Subcutaneous abdominal adipose tissue (tissue), 5 donors: Measurements from ENCODE around the gene MAP4K2.

Experiments
- H3K27ac ChIP-seq: one replicate; pipeline ENCODE4 v1.7.0; 2013; ENCODE audit warnings: low read depth, mild to moderate bottlenecking, inconsistent platforms, low read length, moderate library complexity
- H3K27me3 ChIP-seq, 5 donors: one replicate each; pipeline ENCODE4 v1.7.0; 2013; ENCODE audit warnings: low read length in 5 of 5, inconsistent platforms in 1 of 5; ENCODE audit not compliant: control insufficient read depth in 5 of 5, insufficient read depth in 4 of 5
- H3K36me3 ChIP-seq, 5 donors: one replicate each; pipeline ENCODE4 v1.7.0; 2013; ENCODE audit warnings: low read length in 5 of 5; ENCODE audit not compliant: control insufficient read depth in 5 of 5, insufficient read depth in 5 of 5
- H3K4me1 ChIP-seq, 5 donors: one replicate each; pipeline ENCODE4 v1.7.0; 2013; ENCODE audit warnings: low read length in 5 of 5, mild to moderate bottlenecking in 3 of 5, moderate library complexity in 1 of 5; ENCODE audit not compliant: control insufficient read depth in 5 of 5, insufficient read depth in 5 of 5
- H3K4me3 ChIP-seq, 5 donors: one replicate each; pipeline ENCODE4 v1.7.0; 2013; ENCODE audit warnings: low read length in 5 of 5, low read depth in 1 of 5
- H3K9ac ChIP-seq, 5 donors: one replicate each; pipeline ENCODE4 v1.7.0; 2013; ENCODE audit warnings: low read length in 5 of 5, mild to moderate bottlenecking in 4 of 5, moderate library complexity in 3 of 5
- H3K9me3 ChIP-seq, 5 donors: one replicate each; pipeline ENCODE4 v1.7.0; 2013; ENCODE audit warnings: low read length in 5 of 5; ENCODE audit not compliant: control insufficient read depth in 5 of 5
- donor health status: healthy.
- donor health status: healthy.
- donor health status: healthy.
- donor health status: healthy.
- donor health status: healthy.

The MAP4K2 gene

DNA sequence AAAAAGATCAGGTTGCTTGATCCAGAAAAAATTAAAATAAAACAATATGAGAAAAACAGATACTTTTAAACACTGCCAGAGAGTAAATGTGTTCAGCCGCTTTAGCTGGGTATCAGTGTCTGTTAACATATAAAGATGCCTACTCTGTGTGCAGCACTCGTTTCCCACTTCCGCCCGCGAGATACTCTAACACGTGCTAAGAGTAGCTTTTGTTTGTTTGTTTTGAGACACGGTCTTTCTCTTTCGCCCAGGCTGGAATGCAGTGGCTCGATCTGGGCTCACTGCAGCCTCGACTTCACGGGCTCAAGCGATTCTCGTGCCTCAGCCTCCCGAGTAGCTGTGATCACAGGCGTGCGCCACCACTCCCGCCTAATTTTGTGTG is 7.9 kb upstream of the MAP4K2 start:
- H3K9me3 ChIP-seq: no peaks in the 10 kb centered on the region
- peaks cover 0 to 21% (median 12%) of the 10 kb centered on the region in 5 donors for H3K36me3 ChIP-seq
- H3K27ac ChIP-seq: no peak overlapping the region
- no peaks in the 10 kb centered on the region for H3K27me3 ChIP-seq
- peak overlapping the region; percentile 66 to 83 (median 78) for H3K4me3 ChIP-seq
- peaks cover 1 to 20% (median 15%) of the 10 kb centered on the region in 5 donors for H3K4me1 ChIP-seq
- H3K9ac ChIP-seq: peak overlapping the region in 2 of 5 donors; percentile 47 to 73

GRCh38 chr11:64810271-64810890 is 7.4 kb upstream of the MAP4K2 start, which contains the start of gene MEN1:
MEN1 (minus strand) TSS chr11:64810551; CDS start chr11:64810109, 442 bp downstream.
- H3K4me1 ChIP-seq: peaks cover 1 to 20% (median 15%) of the 10 kb centered on the region in 5 donors
- peak within 1 kb of the TSS; percentile 66 to 83 (median 78) for H3K4me3 ChIP-seq
- no peaks in the 10 kb centered on the region for H3K27me3 ChIP-seq
- H3K9me3 ChIP-seq: no peaks in the 10 kb centered on the region
- H3K9ac ChIP-seq: peak within 1 kb of the TSS in 4 of 5 donors; percentile 76 to 84 (median 80)
- peaks cover 0 to 26% (median 17%) of the 10 kb centered on the region in 5 donors for H3K36me3 ChIP-seq
- peak within 1 kb of the TSS; percentile 37 for H3K27ac ChIP-seq

- H3K4me3 ChIP-seq: peak overlapping the region; percentile 44 to 83 (median 78)
- no peaks in the 10 kb centered on the region for H3K9me3 ChIP-seq
- peaks cover 0 to 32% (median 21%) of the 10 kb centered on the region in 5 donors for H3K36me3 ChIP-seq
- H3K9ac ChIP-seq: peak overlapping the region in 4 of 5 donors; percentile 76 to 84 (median 80)
- no peak overlapping the region for H3K27ac ChIP-seq
- no peaks in the 10 kb centered on the region for H3K27me3 ChIP-seq
- H3K4me1 ChIP-seq: peaks cover 1 to 20% (median 15%) of the 10 kb centered on the region in 5 donors
These were observed 6.8 kb upstream of the MAP4K2 start for GRCh38 chr11:64809781-64810241.

GRCh38 chr11:64805481-64805880 is 2.5 kb upstream of the MAP4K2 start:
- no peak overlapping the region for H3K27ac ChIP-seq
- H3K4me3 ChIP-seq: no peak overlapping the region
- peaks cover 0 to 35% (median 23%) of the 10 kb centered on the region in 5 donors for H3K36me3 ChIP-seq
- H3K4me1 ChIP-seq: peaks cover 4 to 42% (median 37%) of the 10 kb centered on the region in 5 donors
- H3K27me3 ChIP-seq: no peaks in the 10 kb centered on the region
- no peak overlapping the region for H3K9ac ChIP-seq
- H3K9me3 ChIP-seq: no peaks in the 10 kb centered on the region

DNA sequence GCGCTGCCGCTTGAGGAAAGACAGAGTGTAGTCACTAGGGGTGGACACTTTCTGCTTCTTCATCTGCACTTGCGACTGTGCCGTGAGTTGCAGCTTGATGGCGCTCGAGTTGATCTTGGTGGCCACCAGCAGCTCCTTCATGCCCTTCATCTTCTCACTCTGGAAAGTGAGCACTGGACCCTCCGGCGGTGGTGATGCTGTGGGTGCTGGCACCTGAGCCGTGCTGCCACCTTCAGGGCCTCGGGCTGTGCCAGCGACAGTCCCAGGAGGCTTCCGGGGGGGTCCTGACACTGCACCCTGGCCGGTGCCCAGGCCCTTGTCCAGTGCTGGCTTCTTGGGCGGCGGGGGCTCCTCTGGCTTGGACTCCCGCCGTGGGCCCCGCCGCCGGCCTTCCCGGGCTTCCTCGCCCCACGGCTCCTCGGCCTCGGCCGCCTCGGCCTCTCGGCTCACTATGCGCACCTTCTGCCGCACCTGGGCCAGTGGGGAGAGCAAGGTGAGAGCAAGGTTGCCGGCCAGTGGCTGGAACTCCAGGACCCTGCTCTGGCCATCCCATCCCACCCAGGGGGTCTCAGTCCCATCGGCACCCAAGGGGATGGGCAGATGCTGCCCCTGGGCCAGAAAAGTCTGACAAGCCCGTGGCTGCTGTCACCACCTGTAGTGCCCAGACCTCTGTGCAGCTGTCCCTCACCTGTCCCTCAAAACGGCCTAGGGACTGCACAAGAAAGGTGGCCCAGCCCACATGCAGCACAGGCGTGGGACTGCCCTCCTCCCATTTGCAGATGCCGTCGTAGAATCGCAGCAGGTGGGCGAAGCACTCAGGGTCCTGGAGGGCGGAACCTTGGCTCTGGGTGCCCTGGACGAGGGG is 1.6 kb upstream of the MAP4K2 start:
- H3K27ac ChIP-seq: peak overlapping the region; percentile 81
- peaks cover 0 to 38% (median 25%) of the 10 kb centered on the region in 5 donors for H3K36me3 ChIP-seq
- H3K4me1 ChIP-seq: peaks cover 4 to 39% (median 35%) of the 10 kb centered on the region in 5 donors
- H3K4me3 ChIP-seq: peak overlapping the region in 3 of 5 donors; percentile 71 to 73 (median 73)
- no peaks in the 10 kb centered on the region for H3K9me3 ChIP-seq
- no peaks in the 10 kb centered on the region for H3K27me3 ChIP-seq
- peak overlapping the region in 1 of 5 donors; percentile 76 for H3K9ac ChIP-seq

DNA sequence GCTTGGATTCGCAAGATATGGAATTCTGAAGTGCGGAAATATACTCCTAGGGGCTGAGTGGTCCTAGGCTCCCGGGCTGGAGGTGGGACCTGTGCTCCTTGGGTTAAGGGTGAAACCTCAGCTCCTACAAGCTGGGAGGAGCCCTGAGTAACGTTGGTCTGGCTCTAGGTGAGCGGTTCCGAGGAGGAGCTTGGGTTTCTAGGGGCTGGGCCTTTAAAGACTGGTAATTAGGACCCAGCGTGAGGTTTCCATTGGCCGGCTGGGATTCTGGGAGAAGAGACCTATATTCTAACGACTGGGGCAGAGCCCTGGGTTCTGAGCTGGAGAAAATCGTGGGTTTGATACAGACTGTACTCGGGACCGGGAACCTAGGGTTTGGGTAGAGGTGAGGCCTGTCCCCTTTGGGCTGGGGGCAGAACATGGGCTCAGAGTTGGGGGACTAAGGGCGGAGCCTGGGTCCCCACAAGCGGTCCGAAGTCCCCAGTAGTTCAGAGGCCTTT is 882 bp upstream of the MAP4K2 start:
- Histone ChIP-seq H3K9ac (peak overlapping the region; percentile 48 to 77 (median 72)), H3K4me1 (peaks cover 2 to 33% (median 29%) of the 10 kb centered on the region in 5 donors)

DNA sequence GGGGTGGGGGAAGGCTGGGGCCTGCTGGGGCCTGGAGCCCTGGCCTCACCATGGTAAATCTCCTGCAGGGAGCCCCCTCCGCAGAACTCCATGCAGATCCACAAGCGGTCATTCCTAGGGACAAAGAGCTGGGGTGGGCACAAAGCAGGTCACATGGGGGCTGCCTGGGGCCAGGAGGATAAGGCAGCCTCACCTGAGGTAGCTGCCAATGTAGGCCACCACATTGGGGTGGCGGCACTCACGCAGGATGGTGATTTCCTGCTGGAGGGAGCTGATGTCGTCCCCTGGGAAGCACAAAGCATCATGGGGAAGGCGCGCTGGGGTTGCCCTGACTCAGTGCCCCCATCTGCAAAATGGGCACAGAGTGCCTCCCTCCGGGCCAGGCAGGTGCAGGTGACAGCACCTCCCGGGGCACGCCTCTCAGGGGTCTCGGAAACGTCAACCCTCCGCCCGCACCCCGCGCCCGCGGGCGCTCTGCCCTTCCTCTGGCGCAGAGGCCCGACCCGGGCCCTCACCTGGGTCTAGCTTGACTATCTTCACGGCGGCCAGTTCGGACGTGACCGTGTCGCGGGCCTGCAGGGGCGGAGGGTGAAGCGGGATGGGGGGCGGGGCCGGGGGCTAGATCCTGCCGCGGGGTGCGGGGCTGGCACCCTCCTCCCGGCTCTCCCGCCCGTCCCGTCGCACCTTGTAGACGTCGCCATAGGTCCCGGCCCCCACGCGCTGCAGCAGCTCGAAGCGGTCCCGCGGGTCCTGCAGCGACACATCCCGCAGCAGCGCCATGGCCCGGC is 450 bp downstream of the MAP4K2 start:
- Histone ChIP-seq H3K9ac (peak overlapping the region in 3 of 5 donors; percentile 40 to 68 (median 65)), H3K36me3 (peaks cover 0 to 44% (median 31%) of the 10 kb centered on the region in 5 donors), H3K9me3 (no peaks in the 10 kb centered on the region), H3K27ac (peak overlapping the region; percentile 70), H3K27me3 (no peaks in the 10 kb centered on the region), H3K4me3 (peak overlapping the region in 4 of 5 donors; percentile 32 to 73 (median 52)), H3K4me1 (peaks cover 2 to 33% (median 29%) of the 10 kb centered on the region in 5 donors)

More for the DNA sequence above, 882 bp upstream of the MAP4K2 start:
- Histone ChIP-seq H3K27me3 (no peaks in the 10 kb centered on the region), H3K27ac (peak overlapping the region; percentile 81), H3K36me3 (peaks cover 0 to 45% (median 32%) of the 10 kb centered on the region in 5 donors), H3K9me3 (no peaks in the 10 kb centered on the region), H3K4me3 (peak overlapping the region; percentile 65 to 73 (median 71))

GRCh38 chr11:64801561-64802369 is 1.2 kb downstream of the MAP4K2 start:
- no peaks in the 10 kb centered on the region for H3K27me3 ChIP-seq
- H3K4me3 ChIP-seq: peak overlapping the region in 4 of 5 donors; percentile 32 to 73 (median 52)
- H3K36me3 ChIP-seq: peaks cover 0 to 43% (median 35%) of the 10 kb centered on the region in 5 donors
- peak overlapping the region; percentile 70 for H3K27ac ChIP-seq
- no peaks in the 10 kb centered on the region for H3K9me3 ChIP-seq
- peaks cover 2 to 33% (median 29%) of the 10 kb centered on the region in 5 donors for H3K4me1 ChIP-seq
- H3K9ac ChIP-seq: peak overlapping the region in 3 of 5 donors; percentile 40 to 68 (median 65)

DNA sequence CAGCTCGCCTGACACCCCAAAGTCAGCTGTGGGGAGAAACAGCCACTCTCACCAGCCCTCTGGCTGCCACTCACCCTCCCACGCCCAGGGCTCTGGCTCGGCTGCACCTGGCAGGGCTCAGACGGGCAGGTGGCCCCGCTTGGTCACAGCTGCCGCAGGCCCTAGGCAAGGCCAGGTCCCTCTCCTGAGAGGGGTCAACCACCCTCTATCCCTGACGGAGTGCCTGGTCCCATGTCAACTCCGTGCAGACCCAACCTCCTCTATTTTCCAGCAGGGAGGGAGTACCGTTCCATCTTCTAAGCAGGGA is 1.9 kb downstream of the MAP4K2 start:
- peak overlapping the region; percentile 70 for H3K27ac ChIP-seq

More for the DNA sequence above, 1.9 kb downstream of the MAP4K2 start:
- Histone ChIP-seq H3K4me3 (no peak overlapping the region), H3K27me3 (no peaks in the 10 kb centered on the region), H3K4me1 (peaks cover 2 to 33% (median 29%) of the 10 kb centered on the region in 5 donors), H3K9me3 (no peaks in the 10 kb centered on the region), H3K36me3 (peaks cover 0 to 44% (median 38%) of the 10 kb centered on the region in 5 donors), H3K9ac (no peak overlapping the region)
